DMS153 treated with DMSO at 0.1 percent for 48 hours (cell line): Measurements from ENCODE around the gene CYP19A1.

Experiments
- DNase-seq: peaks from one replicate; lab custom pipeline; 2025; ENCODE audit not compliant: unreplicated experiment; lab: John Stamatoyannopoulos, UW

CYP19A1 gene

DNA sequence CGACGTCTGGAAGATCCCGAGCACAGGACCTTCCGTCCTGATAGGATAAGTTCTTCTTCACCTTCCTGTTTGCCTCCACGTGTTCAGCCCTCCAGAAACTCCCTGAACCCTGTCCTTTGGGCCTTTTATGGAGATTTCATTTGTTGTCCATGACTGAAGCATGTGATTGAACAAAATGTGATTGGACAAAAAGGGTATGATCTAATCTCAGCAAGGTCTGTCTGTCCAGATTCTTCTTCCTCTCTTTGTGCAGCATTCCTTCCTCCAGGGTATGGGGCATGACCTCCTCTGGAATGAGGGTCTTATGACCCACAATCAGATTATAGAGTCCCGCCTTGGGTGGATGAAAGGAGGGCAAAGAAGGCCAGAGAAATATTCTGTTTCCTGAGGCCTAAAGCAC, at the start of gene CYP19A1:
CYP19A1 (minus strand) TSS at position 101 of the 400 bp plus-strand sequence. CDS start 95,684 bp downstream, outside the sequence.
- DNase-seq = no peak

DNA sequence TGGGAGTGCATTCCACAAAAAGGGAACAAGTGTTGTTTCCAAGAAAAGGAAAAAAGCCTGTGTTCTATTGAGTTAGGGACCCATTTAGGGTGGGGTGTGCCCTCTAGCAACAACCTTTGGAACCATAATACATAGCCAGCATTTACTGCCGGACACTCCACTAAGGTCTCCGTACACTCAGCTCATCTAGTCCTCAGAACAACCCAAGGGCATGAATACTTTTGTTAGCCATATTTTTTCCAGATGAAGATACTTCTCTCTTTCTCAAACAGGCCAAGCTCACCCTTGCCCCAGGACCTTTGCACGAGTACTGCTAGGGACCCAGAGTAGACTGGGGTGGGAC, 49.3 kb upstream of the CYP19A1 start:
- DNase-seq = no peak

DNA sequence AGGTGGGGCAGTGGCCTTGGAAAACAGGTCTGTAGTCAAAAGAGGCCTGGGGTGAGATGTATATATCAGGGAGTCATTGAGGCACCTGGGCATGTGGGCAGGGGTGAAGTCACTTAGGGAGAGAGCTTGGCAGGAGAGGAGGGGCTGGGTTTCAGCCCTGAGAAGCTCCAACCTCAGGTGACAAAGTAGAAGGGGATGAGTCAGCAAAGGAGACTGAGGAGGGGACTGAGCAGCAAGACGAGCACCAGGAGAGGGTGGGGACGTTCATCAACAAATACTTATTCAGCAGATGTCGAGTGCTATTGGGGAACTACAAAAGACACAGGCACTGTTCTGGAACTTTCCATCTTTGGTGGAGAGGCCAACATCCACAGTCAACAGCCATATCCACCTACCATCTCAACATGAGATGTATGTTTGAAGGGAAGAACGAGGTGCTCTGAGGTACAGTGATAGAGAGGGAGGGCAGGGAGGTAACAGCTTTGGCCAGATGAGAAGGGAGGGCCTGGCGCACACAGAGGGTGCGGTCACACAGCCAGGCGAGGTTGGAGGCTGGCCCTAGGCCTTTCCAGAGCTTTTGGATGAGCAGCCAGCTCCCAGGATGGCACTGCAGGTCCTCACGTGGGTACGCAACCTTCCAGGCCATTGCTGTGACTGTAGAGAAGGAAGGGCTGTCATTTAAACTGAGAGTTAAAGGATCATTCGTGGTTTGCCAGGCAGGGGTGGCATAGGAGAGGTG, 48.7 kb upstream of the CYP19A1 start:
- no peak for DNase-seq

GRCh38 chr15:51386486-51386885, 48.1 kb upstream of the CYP19A1 start:
- DNase-seq = no peak

DNA sequence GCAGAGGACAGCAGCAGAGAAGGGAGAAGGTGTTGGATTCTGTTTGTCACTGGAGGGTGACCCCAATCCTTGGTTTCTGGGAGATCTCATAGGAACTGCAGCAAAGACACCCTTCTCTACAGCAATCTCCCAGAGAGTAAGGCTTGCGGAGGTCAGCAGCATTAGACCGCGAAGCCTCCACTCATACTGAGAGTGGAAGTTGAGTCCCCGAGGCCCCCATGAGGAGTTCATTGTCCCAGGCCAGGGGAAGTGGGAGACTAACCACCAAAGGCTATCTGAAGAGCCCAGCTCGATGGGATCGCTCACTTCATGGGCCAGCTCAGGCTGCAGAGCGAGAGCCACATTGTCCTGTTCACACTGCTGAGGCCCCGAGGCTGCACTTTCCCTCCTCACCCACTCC, 47.6 kb upstream of the CYP19A1 start:
- DNase-seq = no peak

GRCh38 chr15:51382787-51383186, 44.4 kb upstream of the CYP19A1 start:
- DNase-seq = no peak

DNA sequence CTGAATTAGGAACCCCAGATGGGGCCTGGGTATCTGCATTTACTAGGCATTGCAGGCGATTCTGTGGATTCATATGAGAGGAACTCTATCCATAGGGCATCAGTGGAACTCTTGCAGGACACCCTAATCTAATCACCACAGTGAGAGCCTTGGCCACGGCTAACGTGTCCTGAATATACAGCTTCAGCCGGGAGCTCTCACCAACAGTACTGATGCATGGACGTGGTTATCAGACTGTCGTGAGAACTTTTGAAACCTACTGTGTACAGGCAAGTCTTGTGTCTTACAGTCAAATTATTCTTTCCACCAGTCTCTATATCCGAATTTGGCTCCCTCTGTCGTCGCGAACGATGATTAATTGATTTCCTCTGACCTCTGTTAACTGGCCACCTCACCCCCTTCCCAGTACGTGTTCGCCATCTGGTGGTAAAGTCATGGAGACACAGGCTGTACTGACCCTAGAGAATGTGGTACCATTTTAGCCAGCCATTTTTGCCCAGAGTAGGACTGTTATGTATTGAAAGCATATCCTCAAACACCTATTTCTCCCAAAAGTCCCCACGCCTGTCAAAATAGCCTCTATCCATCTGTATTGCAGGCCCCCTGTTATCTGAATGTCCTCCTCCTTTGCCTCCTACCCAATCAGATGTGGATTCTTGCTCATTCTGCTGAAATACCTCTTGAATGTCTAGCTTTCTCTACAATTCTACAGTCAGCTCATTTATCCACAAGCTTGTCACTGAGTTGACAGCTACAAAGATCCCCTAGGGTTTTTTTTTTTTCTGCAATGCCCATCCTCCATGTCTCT, 42.8 kb upstream of the CYP19A1 start:
- peak; percentile 12 for DNase-seq

GRCh38 chr15:51379390-51379789, 41.0 kb upstream of the CYP19A1 start:
- DNase-seq = no peak

DNA sequence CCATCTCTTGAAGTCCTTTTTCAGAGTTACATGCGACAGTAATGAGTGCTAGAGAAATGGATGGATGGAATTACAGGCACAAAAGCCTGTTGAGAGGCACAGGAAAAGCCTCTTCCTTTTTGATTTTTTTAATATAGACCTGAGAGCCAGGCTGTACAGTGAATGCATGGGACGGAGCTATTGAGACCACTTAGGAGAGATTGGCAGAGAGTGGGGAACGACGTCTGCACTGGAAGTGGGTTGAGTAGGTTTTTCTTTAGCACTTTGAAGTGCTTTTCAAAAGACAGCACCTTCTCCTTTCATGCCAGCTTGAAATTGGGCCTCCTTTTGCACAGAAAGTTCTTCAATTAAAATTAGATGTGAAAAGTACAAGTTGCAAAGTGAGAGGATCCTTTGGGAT, 40.0 kb upstream of the CYP19A1 start:
- DNase-seq = no peak

DNA sequence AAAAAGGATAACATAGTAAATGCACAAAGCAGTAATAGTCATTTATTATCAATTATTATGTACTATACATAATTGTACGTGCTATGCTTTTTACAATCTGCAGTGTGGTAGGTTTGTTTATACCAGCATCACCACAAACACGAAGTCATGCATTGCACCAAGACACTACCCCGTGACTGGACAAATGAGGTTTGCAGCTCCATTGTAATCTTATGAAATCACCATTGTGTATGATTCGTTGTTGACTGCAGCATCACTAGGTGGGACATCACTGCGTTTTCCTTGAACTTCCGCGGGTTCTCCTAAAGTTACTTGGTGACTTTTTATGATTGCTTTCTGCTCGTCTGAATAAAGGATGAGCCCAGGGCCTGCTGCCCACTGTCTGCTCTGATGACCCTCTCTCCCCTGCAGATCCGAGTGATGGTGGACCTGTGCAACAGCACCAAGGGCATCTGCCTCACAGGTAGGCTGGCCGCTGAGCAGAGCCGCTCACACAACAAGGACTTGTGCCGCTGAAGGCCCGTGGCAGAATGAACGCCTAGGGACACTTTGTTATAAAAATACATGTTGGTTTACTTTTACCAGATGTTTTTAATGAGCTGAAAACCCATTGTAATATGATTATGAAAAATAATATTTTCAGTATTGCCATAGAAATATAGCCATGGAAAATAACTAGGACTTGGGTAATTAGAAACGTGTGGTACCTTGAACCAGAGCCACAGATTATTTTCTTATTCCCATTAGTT, 38.8 kb upstream of the CYP19A1 start:
- DNase-seq = no peak

- DNase-seq = no peak
Measured at GRCh38 chr15:51375966-51376640, 37.7 kb upstream of the CYP19A1 start.

DNA sequence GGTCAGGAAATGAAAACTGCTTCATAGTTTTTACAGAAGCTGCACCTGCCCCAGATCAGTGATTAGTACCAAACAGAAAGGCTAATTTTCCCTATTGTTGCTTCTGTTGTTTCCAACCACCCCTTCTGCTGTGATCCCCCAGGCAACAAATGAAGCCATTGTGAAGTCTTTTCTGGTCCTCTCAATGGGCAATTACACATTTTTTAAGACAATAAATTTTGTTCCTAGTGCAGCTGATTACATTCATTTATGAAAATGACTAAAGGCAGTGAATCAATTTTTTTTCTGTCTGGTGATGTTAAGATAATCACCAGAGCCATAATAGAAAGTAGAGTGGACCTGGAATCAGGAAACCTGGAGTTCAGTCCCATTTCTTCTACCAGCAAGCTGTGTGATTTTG, 35.7 kb upstream of the CYP19A1 start:
- no peak for DNase-seq

DNA sequence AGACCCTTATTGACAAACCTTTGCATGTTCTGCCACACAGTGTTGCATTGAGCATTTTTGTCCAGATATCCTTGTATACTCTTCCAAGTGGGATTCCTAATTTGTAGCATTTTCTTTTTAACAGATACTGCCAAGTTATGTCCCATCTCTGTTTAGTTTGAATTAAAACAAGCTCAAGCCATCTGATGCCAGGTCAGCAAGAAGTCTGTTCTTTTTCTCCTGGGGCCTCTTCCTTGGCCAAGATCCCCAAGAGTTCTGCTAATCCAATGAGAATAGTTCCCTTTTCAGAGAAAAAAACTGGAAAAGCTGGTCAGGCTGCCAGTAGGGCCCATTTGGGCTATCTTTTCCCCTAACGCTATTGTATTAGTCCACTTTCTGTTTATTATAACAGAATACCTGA, 32.9 kb upstream of the CYP19A1 start:
- no peak for DNase-seq

GRCh38 chr15:51369451-51369761, 31.0 kb upstream of the CYP19A1 start:
- DNase-seq = no peak

DNA sequence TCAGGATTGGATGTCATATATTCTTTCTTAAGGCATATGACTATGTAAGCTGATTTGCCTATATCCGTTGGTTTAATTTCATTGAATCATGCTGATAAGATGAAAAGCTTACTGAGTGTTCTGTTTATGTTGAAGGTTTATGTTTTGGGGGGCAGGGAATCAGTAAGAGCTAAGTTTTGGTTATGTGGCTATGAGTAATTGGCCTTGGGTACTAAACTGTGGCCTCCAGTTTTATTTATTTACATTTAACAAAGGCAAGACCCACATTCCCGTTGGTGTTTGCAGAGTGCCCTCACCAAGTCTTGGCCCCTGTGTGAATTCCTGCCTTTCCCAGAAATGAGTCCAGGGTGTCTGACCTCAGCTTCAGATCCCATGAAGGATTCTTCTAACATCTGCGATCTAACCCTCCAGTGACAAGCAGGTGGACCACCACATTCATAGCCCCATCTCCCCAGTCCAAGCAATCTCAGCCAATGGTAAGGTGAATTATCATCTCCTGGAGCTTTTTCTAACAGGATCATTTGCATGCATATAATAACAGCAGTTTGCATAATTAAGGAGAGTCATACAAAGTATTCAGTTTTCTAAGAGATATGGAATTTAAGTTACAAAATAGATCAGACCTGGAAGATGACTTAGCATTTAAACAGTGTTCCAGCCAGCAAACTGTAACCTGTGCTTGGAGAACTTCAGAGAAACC, 30.5 kb upstream of the CYP19A1 start:
- DNase-seq = no peak

- no peak for DNase-seq
Measured at GRCh38 chr15:51368307-51368706, 29.9 kb upstream of the CYP19A1 start.

DNA sequence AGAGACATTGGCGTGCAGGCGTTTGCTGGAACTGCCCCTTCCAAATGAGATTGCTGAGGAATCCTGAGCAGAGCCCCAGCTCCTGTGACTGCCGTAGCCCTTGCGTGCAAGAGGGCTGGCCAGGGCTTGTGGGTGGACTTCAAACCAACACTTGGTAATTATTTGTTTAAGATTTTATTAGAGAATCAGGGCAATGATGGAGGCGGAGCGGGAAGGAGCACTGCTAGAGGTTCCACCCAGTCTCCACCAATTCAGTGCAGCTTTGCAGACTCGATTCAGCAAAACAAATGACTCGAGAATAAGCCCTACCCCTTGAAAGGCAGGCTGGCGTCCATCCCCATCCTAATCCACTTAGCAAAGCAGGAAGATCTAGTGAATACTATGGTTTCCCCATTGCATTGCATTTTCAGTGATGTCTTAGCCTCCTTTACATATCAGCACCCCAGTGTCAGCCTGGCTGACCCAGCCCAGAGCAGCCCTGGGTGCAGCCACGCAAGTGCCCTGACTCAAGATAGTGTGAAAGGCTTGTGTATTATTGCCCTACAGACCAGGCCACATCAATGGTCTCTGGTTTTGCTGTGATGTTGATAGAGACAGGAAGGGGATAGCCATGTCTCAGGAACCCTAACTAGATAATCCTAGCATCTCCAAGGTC, 29.1 kb upstream of the CYP19A1 start:
- no peak for DNase-seq

DNA sequence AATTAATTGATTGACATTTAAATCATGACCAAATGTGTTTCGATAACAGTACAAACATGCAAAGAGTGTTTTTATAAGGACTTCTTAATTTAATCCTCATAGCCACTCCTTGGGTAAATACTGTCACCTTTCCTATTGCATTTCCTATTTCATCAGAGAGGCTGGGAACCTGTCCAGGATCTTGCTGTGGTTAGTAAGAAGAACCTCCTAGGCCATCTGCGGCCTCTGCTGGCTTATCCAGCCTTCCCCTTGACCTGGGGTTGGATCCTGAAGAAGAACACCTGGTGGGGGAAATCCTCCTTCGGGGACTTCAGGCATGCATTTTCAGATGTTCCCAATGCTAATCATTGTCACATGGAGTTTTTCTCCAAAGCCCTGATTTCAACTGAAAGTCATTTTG, 28.5 kb upstream of the CYP19A1 start:
- no peak for DNase-seq

DNA sequence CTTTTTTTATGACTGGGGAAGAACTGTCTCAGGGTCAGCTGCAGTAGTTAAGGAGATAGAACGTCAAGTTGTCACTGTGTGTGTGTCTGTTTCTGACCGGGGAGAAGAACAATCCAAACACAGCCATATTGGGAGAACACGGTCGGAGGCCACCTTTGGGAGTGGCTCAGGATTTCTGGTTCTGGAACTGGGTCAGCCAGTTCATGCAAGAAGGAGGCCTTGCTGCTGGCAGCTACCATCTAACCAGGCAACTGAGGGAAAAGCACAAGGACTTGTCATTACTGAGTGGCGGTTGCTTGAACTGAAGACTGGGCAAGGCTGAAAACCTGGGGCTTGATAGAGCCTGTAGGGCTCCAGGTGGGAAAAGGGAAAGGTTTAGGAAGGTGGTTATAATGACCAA, 27.7 kb upstream of the CYP19A1 start:
- no peak for DNase-seq

GRCh38 chr15:51365417-51365816, 27.0 kb upstream of the CYP19A1 start:
- no peak for DNase-seq
